ENCODE data around the gene TMEM106A. TPM values are rescaled to one million over a fixed set of nuclear protein-coding genes. Genes with fewer than 3 reads are reported as not detected.

The TMEM106A gene
- total RNA-seq, 1 experiment from 2014 or later: 3.5 TPM

DNA sequence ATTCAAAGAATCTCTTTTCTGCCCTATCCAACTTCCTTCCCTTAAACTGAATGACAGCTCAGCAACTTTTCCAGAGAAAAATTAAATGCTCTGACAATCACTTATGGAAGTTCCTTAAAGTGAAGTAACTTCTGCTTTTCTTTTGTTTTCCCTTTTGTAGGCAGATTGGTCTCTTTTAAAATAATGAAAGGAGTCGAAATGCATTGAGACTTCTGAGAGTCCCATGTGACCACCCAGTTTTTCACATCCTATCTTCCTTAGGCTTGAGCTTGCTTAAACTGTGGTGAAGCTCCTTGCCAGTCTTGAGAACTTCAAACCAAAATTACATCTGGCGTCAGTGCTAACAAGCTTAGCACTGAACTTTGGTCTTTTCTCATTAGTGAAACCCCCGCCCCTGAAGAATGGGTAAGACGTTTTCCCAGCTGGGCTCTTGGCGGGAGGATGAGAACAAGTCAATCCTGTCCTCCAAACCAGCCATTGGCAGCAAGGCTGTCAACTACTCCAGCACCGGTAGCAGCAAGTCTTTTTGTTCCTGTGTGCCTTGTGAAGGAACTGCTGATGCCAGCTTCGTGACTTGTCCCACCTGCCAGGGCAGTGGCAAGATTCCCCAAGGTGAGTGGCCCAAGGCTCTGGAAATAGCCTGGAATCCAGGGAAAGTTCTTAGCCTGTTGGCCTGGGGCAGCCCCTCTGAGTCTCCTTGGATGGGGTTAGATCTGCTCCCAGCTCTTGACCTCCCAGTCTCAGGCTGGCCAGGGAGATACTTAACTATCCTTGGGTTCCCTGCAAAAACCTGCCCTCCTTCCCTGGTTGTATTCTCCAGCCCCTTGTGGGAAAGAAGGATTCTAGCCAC is 1.2 kb downstream of the TMEM106A start:
- H3K36me3 ChIP-seq (ENCODE audit: control insufficient read depth in 1 of 2, insufficient read depth in 2 of 2, low read length in 2 of 2): no peaks in the 10 kb centered on the region

More for the DNA sequence above, 1.2 kb downstream of the TMEM106A start:
- intact Hi-C loops (cut with micrococcal nuclease): no loop called here
- Histone ChIP-seq H3K9me3 (ENCODE audit: control insufficient read depth in 1 of 2, insufficient read depth in 1 of 2, low read depth in 1 of 2, low read length in 2 of 2) (no peaks in the 10 kb centered on the region), H4K20me1 (ENCODE audit: insufficient read depth) (no peaks in the 10 kb centered on the region), H3K27me3 (ENCODE audit: insufficient read depth, low read length) (no peaks in the 10 kb centered on the region), H3K27ac (ENCODE audit: low read depth, low read length) (no peak overlapping the region), H3K79me2 (ENCODE audit: insufficient read depth, low read length) (no peaks in the 10 kb centered on the region), H2AFZ (ENCODE audit: low read depth, low read length, poor library complexity, severe bottlenecking) (no peak overlapping the region), H3K4me3 (replicated peaks in 1 of 2; ENCODE audit: low read depth in 1 of 2, low read length in 2 of 2) (peak overlapping the region; percentile 63 to 78), H3K9ac (ENCODE audit: low read length) (peak overlapping the region; percentile 76), H3K9me2 (ENCODE audit: insufficient read depth) (no peaks in the 10 kb centered on the region), H3K4me1 (ENCODE audit: control insufficient read depth in 1 of 2, insufficient read depth in 2 of 2, low read length in 2 of 2) (peaks cover 6 to 19% of the 10 kb centered on the region in 2 experiments; a peak in 2 of 4 replicates), H3K4me2 (ENCODE audit: low read length) (peak overlapping the region; percentile 73)
- TF ChIP-seq RAD21 (IDR thresholded peaks at IDR 0.05; ENCODE audit: low read depth) (no peak), EGR1 (IDR thresholded peaks at IDR 0.05; ENCODE audit: low read depth) (no peak), SRF (IDR thresholded peaks at IDR 0.05; ENCODE audit: low read depth) (no peak), SP1 (IDR thresholded peaks at IDR 0.05; ENCODE audit: low read depth) (no peak), JUND (IDR thresholded peaks at IDR 0.05) (no peak), SIN3A (IDR thresholded peaks at IDR 0.05; ENCODE audit: low read depth) (no peak), CEBPB (IDR thresholded peaks at IDR 0.05; ENCODE audit: low read depth) (no peak), TCF7L2 (IDR thresholded peaks at IDR 0.05; ENCODE audit: borderline replicate concordance, extremely low read depth, insufficient read depth, insufficient read length) (no peak), POLR2A (IDR thresholded peaks at IDR 0.05; ENCODE audit: borderline replicate concordance, extremely low read depth, insufficient read depth, insufficient read length) (no peak), ZNF274 (IDR thresholded peaks at IDR 0.05; ENCODE audit: low read depth, low read length) (no peak), EZH2 (IDR thresholded peaks at IDR 0.05) (no peak), CBX3 (IDR thresholded peaks at IDR 0.05; ENCODE audit: low read depth) (no peak), ELF1 (IDR thresholded peaks at IDR 0.05; ENCODE audit: borderline replicate concordance, low read depth) (no peak), YY1 (IDR thresholded peaks at IDR 0.05; ENCODE audit: extremely low read depth, insufficient replicate concordance, low read depth, low read length) (no peak)
- TF ChIP-seq, protein P1, sequence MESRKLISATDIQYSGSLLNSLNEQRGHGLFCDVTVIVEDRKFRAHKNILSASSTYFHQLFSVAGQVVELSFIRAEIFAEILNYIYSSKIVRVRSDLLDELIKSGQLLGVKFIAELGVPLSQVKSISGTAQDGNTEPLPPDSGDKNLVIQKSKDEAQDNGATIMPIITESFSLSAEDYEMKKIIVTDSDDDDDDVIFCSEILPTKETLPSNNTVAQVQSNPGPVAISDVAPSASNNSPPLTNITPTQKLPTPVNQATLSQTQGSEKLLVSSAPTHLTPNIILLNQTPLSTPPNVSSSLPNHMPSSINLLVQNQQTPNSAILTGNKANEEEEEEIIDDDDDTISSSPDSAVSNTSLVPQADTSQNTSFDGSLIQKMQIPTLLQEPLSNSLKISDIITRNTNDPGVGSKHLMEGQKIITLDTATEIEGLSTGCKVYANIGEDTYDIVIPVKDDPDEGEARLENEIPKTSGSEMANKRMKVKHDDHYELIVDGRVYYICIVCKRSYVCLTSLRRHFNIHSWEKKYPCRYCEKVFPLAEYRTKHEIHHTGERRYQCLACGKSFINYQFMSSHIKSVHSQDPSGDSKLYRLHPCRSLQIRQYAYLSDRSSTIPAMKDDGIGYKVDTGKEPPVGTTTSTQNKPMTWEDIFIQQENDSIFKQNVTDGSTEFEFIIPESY (IDR thresholded peaks at IDR 0.05; ENCODE audit: extremely low read depth, insufficient replicate concordance, low read length): no peak
- TF ChIP-seq, protein P2, sequence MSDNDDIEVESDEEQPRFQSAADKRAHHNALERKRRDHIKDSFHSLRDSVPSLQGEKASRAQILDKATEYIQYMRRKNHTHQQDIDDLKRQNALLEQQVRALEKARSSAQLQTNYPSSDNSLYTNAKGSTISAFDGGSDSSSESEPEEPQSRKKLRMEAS (IDR thresholded peaks at IDR 0.05): no peak
- TF ChIP-seq, protein P3, sequence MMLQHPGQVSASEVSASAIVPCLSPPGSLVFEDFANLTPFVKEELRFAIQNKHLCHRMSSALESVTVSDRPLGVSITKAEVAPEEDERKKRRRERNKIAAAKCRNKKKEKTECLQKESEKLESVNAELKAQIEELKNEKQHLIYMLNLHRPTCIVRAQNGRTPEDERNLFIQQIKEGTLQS (IDR thresholded peaks at IDR 0.05): no peak
- TF ChIP-seq, protein P4, sequence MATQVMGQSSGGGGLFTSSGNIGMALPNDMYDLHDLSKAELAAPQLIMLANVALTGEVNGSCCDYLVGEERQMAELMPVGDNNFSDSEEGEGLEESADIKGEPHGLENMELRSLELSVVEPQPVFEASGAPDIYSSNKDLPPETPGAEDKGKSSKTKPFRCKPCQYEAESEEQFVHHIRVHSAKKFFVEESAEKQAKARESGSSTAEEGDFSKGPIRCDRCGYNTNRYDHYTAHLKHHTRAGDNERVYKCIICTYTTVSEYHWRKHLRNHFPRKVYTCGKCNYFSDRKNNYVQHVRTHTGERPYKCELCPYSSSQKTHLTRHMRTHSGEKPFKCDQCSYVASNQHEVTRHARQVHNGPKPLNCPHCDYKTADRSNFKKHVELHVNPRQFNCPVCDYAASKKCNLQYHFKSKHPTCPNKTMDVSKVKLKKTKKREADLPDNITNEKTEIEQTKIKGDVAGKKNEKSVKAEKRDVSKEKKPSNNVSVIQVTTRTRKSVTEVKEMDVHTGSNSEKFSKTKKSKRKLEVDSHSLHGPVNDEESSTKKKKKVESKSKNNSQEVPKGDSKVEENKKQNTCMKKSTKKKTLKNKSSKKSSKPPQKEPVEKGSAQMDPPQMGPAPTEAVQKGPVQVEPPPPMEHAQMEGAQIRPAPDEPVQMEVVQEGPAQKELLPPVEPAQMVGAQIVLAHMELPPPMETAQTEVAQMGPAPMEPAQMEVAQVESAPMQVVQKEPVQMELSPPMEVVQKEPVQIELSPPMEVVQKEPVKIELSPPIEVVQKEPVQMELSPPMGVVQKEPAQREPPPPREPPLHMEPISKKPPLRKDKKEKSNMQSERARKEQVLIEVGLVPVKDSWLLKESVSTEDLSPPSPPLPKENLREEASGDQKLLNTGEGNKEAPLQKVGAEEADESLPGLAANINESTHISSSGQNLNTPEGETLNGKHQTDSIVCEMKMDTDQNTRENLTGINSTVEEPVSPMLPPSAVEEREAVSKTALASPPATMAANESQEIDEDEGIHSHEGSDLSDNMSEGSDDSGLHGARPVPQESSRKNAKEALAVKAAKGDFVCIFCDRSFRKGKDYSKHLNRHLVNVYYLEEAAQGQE (IDR thresholded peaks at IDR 0.05; ENCODE audit: low read depth): no peak
- TF ChIP-seq, protein P5, sequence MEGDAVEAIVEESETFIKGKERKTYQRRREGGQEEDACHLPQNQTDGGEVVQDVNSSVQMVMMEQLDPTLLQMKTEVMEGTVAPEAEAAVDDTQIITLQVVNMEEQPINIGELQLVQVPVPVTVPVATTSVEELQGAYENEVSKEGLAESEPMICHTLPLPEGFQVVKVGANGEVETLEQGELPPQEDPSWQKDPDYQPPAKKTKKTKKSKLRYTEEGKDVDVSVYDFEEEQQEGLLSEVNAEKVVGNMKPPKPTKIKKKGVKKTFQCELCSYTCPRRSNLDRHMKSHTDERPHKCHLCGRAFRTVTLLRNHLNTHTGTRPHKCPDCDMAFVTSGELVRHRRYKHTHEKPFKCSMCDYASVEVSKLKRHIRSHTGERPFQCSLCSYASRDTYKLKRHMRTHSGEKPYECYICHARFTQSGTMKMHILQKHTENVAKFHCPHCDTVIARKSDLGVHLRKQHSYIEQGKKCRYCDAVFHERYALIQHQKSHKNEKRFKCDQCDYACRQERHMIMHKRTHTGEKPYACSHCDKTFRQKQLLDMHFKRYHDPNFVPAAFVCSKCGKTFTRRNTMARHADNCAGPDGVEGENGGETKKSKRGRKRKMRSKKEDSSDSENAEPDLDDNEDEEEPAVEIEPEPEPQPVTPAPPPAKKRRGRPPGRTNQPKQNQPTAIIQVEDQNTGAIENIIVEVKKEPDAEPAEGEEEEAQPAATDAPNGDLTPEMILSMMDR (IDR thresholded peaks at IDR 0.05 in 2 of 3, conservative IDR thresholded peaks at IDR 0.05 in 1 of 3; ENCODE audit: borderline replicate concordance in 1 of 3, insufficient read depth in 1 of 3, low read depth in 2 of 3, low read length in 2 of 3): no peak
- CTCF ChIA-PET: no interaction called here
- ATAC-seq (no peak), DNase-seq (ENCODE audit: low read depth, low spot score) (no peak)
- no TSS peak for BruUV-seq (replicated peaks)
- RAD21 ChIA-PET (ENCODE audit: low non-redundant PET in 1 of 2, low total read pairs in 2 of 2, uncharacterized antibody in 2 of 2, unreplicated experiment in 2 of 2): no interaction called here
- POLR2A ChIA-PET: interaction anchor here (1.0 to 4.0 kb wide), 3 partner anchors 14 to 103 kb away, joined by 3 to 33 read pairs (median 6); no protein-coding TSS in a partner anchor

All from HCT116 (cell line).